GM21528 (cell line): ENCODE data around the gene TLE5.

ENCODE experiments used
- ATAC-seq: cut with Tn5 transposase; IDR thresholded peaks from one replicate; pipeline ENCODE4 v1.9.1; 2021; ENCODE audit warnings: mild to moderate bottlenecking, moderate library complexity; ENCODE audit not compliant: unreplicated experiment, low FRiP score

Gene TLE5

GRCh38 chr19:3005345-3005744 lies 57.0 kb downstream of the TLE5 start:
- ATAC-seq, result no peak

- ATAC-seq, result no peak
These were observed 57.8 kb downstream of the TLE5 start for GRCh38 chr19:3004522-3004921.

GRCh38 chr19:3003046-3003445 lies 59.2 kb downstream of the TLE5 start:
- no peak for ATAC-seq
